ENCODE measurements around the gene TRAFD1.

Gene TRAFD1

DNA sequence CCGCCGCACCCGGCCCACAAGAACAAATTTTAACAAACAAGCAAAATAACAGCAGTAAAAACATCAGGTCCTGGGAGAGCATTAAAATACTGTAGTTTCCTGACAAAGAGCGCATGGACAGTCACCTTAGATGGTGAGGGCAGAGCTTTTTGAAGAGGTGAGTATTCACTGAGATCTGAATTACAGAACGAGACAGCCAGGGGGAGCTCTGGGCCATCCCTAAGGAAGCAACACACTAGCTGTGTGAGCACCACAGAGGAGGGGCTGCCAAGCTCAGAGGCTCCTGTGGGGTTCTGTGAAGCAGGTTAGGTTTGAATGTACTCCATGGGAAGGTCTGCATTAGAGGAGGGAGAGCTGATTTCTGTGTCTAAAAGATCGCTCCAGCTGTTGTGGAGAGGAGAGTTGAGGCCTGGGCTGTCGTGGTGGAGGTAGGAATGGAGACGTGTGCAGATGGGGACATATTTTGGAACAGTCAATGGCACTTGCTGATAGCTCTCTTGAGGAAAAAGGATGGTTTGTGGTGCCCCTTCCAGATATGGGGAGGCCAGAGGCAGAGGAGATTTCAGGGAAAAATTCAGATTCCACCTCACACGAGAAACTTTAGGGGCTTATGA, 72.9 kb downstream of the TRAFD1 start:
- DNase-seq (ENCODE audit: low read depth in 2 of 2), result peak in 1 of 2 donors; percentile 28

GRCh38 chr12:112199136-112199535, 73.8 kb downstream of the TRAFD1 start:
- no peak for DNase-seq (ENCODE audit: low read depth in 2 of 2)
